DOHH2 (cell line): ENCODE results near the gene SGPL1.

ENCODE experiments used
- CTCF ChIP-seq: fragments of 200-600 bp; sonication (generic); IDR thresholded peaks from one replicate; pipeline ENCODE4 v1.5.1; 2014; ENCODE audit warnings: antibody characterized with exemption, mild to moderate bottlenecking, low read depth, low read length; ENCODE audit not compliant: poor library complexity, severe bottlenecking
- EZH2phosphoT487 ChIP-seq: fragments of 200-600 bp; sonication (generic); IDR thresholded peaks from 2 replicates; pipeline ENCODE4 v1.6.1; 2017; ENCODE audit warnings: borderline replicate concordance, mild to moderate bottlenecking, antibody characterized with exemption, low read length, moderate library complexity, mixed read lengths

- TF ChIP-seq CTCF, result no peak
- no peak for TF ChIP-seq EZH2phosphoT487
Measured at GRCh38 chr10:70786799-70787415, 28.8 kb upstream of the SGPL1 start.
